Naive thymus-derived CD4-positive, alpha-beta T cell (primary cell): ENCODE data around the gene SAPCD1. TPM values are rescaled to one million over a fixed set of nuclear protein-coding genes. Genes with fewer than 3 reads are reported as not detected.

Experiments used
- ATAC-seq: fragments of 150-1000 bp; cut with Tn5 transposase; 2 replicates; pipeline ENCODE4 v1.10.0; 2021; ENCODE audit warnings: mild to moderate bottlenecking, moderate library complexity
- CTCF ChIA-PET: fragments of 350-600 bp; sonication (Branson Sonifier 250); formaldehyde crosslinking; loops from one replicate; lab custom pipeline; 2021; ENCODE audit warnings: antibody characterized with exemption; lab: Charles Lee
- POLR2A ChIA-PET: fragments of 350-600 bp; sonication (Branson Sonifier 250); formaldehyde crosslinking; loops from one replicate; lab custom pipeline; 2021; ENCODE audit warnings: antibody characterized with exemption, inconsistent platforms; lab: Charles Lee
- DNase-seq, 9 donors: peaks; one replicate each; pipeline versions ENCODE4 v3.0.0 to v3.0.0-alpha.2; 2020 to 2022; ENCODE audit warnings: mixed read lengths in 1 of 9
- H3K27ac ChIP-seq: one replicate; pipeline ENCODE4 v1.7.0; 2013; ENCODE audit warnings: mild to moderate bottlenecking, low read depth, low read length, moderate library complexity
- H3K27me3 ChIP-seq, 2 donors: one replicate each; pipeline ENCODE4 v1.7.0; 2013; ENCODE audit warnings: low read length in 2 of 2, mild to moderate bottlenecking in 2 of 2, moderate library complexity in 2 of 2; ENCODE audit not compliant: control insufficient read depth in 2 of 2, insufficient read depth in 2 of 2
- H3K36me3 ChIP-seq, 3 experiments: 1 replicate in 2 of 3; 2 replicates in 1 of 3; pipeline ENCODE4 v1.7.0; 2013; ENCODE audit warnings: low read length in 3 of 3, mild to moderate bottlenecking in 3 of 3, moderate library complexity in 1 of 3; ENCODE audit not compliant: insufficient read depth in 3 of 3, control insufficient read depth in 2 of 3
- H3K4me1 ChIP-seq, 2 donors: one replicate each; pipeline ENCODE4 v1.7.0; 2013; ENCODE audit warnings: low read length in 2 of 2, mild to moderate bottlenecking in 2 of 2, moderate library complexity in 1 of 2; ENCODE audit not compliant: control insufficient read depth in 2 of 2, insufficient read depth in 2 of 2
- H3K4me3 ChIP-seq: 2 replicates; pipeline ENCODE4 v1.7.0; 2013; ENCODE audit warnings: mild to moderate bottlenecking, low read length
- H3K9me3 ChIP-seq, 3 experiments: 1 replicate in 2 of 3; 2 replicates in 1 of 3; pipeline ENCODE4 v1.7.0; 2013; ENCODE audit warnings: low read length in 3 of 3; ENCODE audit not compliant: control insufficient read depth in 2 of 3
- H3K27ac Mint-ChIP-seq, 9 donors: one replicate each; pipeline ENCODE4 v1.8.0; 2020 to 2022; ENCODE audit warnings: mixed read lengths in 9 of 9, mild to moderate bottlenecking in 8 of 9, moderate library complexity in 5 of 9, inconsistent platforms in 2 of 9
- H3K27me3 Mint-ChIP-seq, 5 donors: one replicate each; pipeline ENCODE4 v1.8.0; 2021 to 2022; ENCODE audit warnings: mixed read lengths in 5 of 5, mild to moderate bottlenecking in 1 of 5
- H3K36me3 Mint-ChIP-seq, 5 donors: one replicate each; pipeline ENCODE4 v1.8.0; 2020 to 2022; ENCODE audit warnings: mixed read lengths in 5 of 5, mild to moderate bottlenecking in 3 of 5, inconsistent platforms in 1 of 5
- H3K4me1 Mint-ChIP-seq, 7 donors: one replicate each; pipeline ENCODE4 v1.8.0; 2020 to 2022; ENCODE audit warnings: mixed read lengths in 7 of 7, mild to moderate bottlenecking in 3 of 7, inconsistent platforms in 1 of 7
- H3K4me3 Mint-ChIP-seq, 10 donors: one replicate each; pipeline ENCODE4 v1.8.0; 2020 to 2022; ENCODE audit warnings: mild to moderate bottlenecking in 10 of 10, mixed read lengths in 10 of 10, moderate library complexity in 6 of 10, inconsistent platforms in 2 of 10
- H3K9me3 Mint-ChIP-seq, 11 donors: one replicate each; pipeline ENCODE4 v1.8.0; 2020 to 2022; ENCODE audit warnings: mixed read lengths in 11 of 11, mild to moderate bottlenecking in 4 of 11, inconsistent platforms in 1 of 11, moderate library complexity in 1 of 11
- intact Hi-C, 2 donors: fragments of 100-400 bp; cut with micrococcal nuclease; formaldehyde crosslinking; loops; one replicate each; pipeline ENCODE4 v1.15.1; 2023
- polyA plus RNA-seq, 2 donors: library from polyadenylated mRNA; unstranded; fragments of 300-500 nt; fragmentation: Illumina TruSeq; gene quantifications; one replicate each; pipeline ENCODE4 v1.2.3, GENCODE V29; 2021
- total RNA-seq, 6 experiments: library from RNA in 5 of 6; stranded (reverse) in 5 of 6; gene quantifications; 1 replicate in 5 of 6; 2 replicates in 1 of 6; pipeline ENCODE4 v1.2.3 and lab custom pipeline; 2021 to 2026

SAPCD1 gene
- total and polyA plus RNA-seq, 7 experiments from 2014 or later, result 2.3 to 11.1 (median 3.3) TPM; not detected in 2

DNA sequence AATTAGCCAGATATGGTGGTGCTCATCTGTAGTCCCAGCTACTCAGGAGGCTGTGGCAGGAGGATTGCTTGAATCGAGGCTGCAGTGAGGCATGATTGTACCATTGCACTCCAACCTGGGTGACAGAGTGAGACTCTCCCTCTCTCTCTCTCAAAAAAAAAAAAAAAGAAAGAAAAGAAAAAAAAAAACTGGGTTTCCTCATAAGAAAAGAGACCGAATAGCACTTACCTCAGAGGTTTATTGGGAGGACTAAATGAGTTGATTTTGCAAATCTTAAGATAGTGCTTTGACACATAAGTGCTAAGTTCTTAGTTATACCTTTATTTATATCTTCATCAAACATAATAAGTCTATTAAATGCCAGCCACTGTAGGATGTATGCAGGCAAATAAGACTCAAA is 8.4 kb downstream of the SAPCD1 start:
- peaks cover 23 to 27% of the 10 kb centered on the region in 2 donors for H3K4me1 ChIP-seq
- no peak overlapping the region for H3K27ac ChIP-seq
- ChIA-PET POLR2A (interaction anchor here (0.6 to 1.7 kb wide), 8 partner anchors 23 to 985 kb away, joined by 3 to 6 read pairs (median 3); partner anchors contain the start of genes HSPA1A, HSPA1L and SKIC2), CTCF (interaction anchor here (1.0 to 1.8 kb wide), 4 partner anchors 32 to 57 kb away, joined by 3 to 16 read pairs (median 6); partner anchors contain the start of genes DDAH2, HSPA1B, LSM2 and MSH5)
- DNase-seq (peak in 1 of 9 donors; percentile 7), ATAC-seq (no peak)
- H3K36me3 Mint-ChIP-seq, result peaks cover 0 to 15% (median 0%) of the 10 kb centered on the region in 5 donors
- H3K36me3 ChIP-seq, result no peaks in the 10 kb centered on the region
- H3K9me3 Mint-ChIP-seq, result peaks cover 0 to 5% (median 0%) of the 10 kb centered on the region in 11 donors
- peak overlapping the region in 2 of 9 donors; percentile 19 to 74 for H3K27ac Mint-ChIP-seq
- intact Hi-C loops, result loop anchor here in 1 of 2 donors (1.0 kb wide), 1 partner anchor 29 kb away; no protein-coding TSS in a partner anchor
- H3K4me1 Mint-ChIP-seq, result peaks cover 4 to 47% (median 36%) of the 10 kb centered on the region in 7 donors
- H3K27me3 ChIP-seq, result no peaks in the 10 kb centered on the region
- no peak overlapping the region for H3K4me3 ChIP-seq
- no peaks in the 10 kb centered on the region for H3K9me3 ChIP-seq
- H3K4me3 Mint-ChIP-seq, result peak overlapping the region in 4 of 10 donors; percentile 6 to 42 (median 24)
- H3K27me3 Mint-ChIP-seq, result no peaks in the 10 kb centered on the region

DNA sequence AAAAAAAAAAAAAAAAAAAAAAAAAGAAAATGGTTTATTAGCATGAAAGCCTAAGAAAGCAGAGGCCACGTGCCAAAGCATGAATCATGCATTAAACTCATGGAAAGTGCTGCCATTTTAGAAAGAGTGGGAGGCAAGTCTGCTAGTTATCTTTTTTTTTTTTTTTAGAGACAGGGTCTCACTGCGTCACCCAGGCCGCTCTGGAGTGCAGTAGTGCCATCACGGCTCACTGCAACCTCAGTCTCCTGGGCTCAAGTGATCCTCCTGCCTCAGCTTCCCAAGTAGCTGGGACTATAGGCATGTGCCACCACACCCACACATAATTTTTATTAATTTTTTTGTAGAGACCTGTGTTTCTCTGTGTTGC is 9.5 kb downstream of the SAPCD1 start:
- Mint-ChIP-seq H3K27me3 (no peaks in the 10 kb centered on the region), H3K9me3 (peaks cover 0 to 5% (median 0%) of the 10 kb centered on the region in 11 donors), H3K27ac (peak overlapping the region in 7 of 9 donors; percentile 31 to 86 (median 71)), H3K4me3 (peak overlapping the region in 9 of 10 donors; percentile 56 to 80 (median 71)), H3K4me1 (peaks cover 9 to 55% (median 42%) of the 10 kb centered on the region in 7 donors), H3K36me3 (peaks cover 0 to 15% (median 0%) of the 10 kb centered on the region in 5 donors)
- ChIA-PET CTCF (interaction anchor here (0.6 to 1.5 kb wide), 3 partner anchors 14 to 732 kb away, joined by 4 to 5 read pairs (median 4); partner anchors contain the start of gene MSH5), POLR2A (interaction anchor here (0.5 to 1.7 kb wide), 5 partner anchors 24 to 53 kb away, joined by 3 to 6 read pairs (median 6); partner anchors contain the start of genes HSPA1A and HSPA1L)
- Histone ChIP-seq H3K27me3 (no peaks in the 10 kb centered on the region), H3K27ac (no peak overlapping the region), H3K4me1 (peaks cover 30 to 38% of the 10 kb centered on the region in 2 donors), H3K9me3 (no peaks in the 10 kb centered on the region), H3K36me3 (no peaks in the 10 kb centered on the region), H3K4me3 (no peak overlapping the region)
- peak in 1 of 9 donors; percentile 51 for DNase-seq
- ATAC-seq, result no peak
- intact Hi-C loops, result loop anchor here (1.0 to 2.0 kb wide), 2 partner anchors 23 to 45 kb away; partner anchors contain the start of gene VARS1 (in 2 of the 2)

DNA sequence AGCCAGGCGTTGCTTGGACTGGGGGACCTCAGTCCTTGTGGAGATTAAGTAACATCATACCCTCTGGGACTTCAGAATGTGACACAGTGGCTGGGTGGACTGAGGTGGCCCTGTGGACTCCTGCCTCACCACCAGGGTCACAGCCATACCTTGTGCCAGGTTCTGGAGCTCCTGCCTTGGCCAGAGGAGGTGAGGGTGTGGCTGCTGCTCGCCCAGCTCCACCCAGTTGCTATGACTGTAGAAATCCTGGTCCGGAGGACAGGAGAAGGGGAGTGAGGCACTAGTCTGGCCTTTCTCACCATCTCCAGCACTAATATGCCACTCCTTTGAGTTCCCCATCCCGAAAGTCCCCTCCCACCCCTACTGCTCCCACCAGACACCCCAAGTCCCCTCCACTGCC is 12.7 kb downstream of the SAPCD1 start:
- H3K36me3 Mint-ChIP-seq, result peaks cover 0 to 13% (median 1%) of the 10 kb centered on the region in 5 donors
- H3K27ac ChIP-seq, result no peak overlapping the region
- H3K4me3 Mint-ChIP-seq, result peak overlapping the region in 1 of 10 donors; percentile 14
- no peak overlapping the region for H3K4me3 ChIP-seq
- no peaks in the 10 kb centered on the region for H3K9me3 ChIP-seq
- no peak for DNase-seq
- CTCF ChIA-PET, result interaction anchor here (1.2 to 2.1 kb wide), 2 partner anchors 11 to 45 kb away, joined by 3 to 9 read pairs; no protein-coding TSS in a partner anchor
- peaks cover 0 to 4% (median 0%) of the 10 kb centered on the region in 11 donors for H3K9me3 Mint-ChIP-seq
- peaks cover 5 to 49% (median 46%) of the 10 kb centered on the region in 7 donors for H3K4me1 Mint-ChIP-seq
- POLR2A ChIA-PET, result no interaction called here
- H3K36me3 ChIP-seq, result peaks cover 0 to 25% (median 4%) of the 10 kb centered on the region in 3 experiments
- H3K27ac Mint-ChIP-seq, result peak overlapping the region in 1 of 9 donors; percentile 77
- ATAC-seq, result no peak
- H3K4me1 ChIP-seq, result peaks cover 37 to 41% of the 10 kb centered on the region in 2 donors
- no peaks in the 10 kb centered on the region for H3K27me3 ChIP-seq
- intact Hi-C loops, result no loop called here
- no peaks in the 10 kb centered on the region for H3K27me3 Mint-ChIP-seq

DNA sequence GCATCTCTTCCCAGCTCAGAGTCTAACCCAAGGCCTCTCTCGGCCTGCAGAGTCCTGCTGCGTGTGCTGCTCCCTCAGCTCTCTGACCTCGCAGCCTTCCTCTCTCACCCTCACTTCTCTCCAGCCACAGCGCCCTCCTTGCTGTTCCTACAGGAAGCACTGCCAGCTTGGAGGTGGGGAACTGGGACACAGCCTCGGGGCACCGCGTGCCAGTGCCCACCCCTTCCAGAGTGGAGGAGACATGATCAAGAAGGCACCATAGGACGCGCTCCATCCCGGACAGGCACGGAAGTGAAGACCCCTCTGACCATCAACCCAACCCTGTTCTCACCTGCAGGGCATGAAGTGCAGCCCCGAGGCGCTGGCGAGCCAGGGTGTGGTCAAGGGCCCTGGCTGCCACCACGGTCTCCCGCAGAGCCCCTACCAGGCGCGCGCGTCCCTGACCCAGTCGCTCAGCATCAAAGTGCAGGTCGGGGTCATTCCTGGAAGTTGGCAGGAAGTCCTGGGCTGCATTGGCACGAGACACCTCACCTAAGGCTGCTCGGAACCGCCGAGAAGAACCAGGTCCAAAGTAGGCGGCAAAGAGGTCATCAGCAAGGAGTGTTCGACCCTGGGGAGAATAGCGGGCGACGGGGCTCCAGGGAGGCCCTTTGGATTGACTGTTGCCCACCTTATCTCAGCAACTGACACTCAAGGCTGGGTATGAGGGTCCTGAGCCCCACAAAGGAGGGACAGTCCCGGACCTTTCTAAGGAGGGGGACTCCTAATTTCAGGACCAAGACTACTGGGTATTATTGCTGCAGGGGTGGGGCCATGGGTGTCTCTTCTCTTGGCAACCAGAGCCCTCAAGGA is 13.4 kb downstream of the SAPCD1 start:
- CTCF ChIA-PET, result interaction anchor here (1.2 kb wide), 1 partner anchor 11 kb away, joined by 3 read pairs; no protein-coding TSS in a partner anchor

DNA sequence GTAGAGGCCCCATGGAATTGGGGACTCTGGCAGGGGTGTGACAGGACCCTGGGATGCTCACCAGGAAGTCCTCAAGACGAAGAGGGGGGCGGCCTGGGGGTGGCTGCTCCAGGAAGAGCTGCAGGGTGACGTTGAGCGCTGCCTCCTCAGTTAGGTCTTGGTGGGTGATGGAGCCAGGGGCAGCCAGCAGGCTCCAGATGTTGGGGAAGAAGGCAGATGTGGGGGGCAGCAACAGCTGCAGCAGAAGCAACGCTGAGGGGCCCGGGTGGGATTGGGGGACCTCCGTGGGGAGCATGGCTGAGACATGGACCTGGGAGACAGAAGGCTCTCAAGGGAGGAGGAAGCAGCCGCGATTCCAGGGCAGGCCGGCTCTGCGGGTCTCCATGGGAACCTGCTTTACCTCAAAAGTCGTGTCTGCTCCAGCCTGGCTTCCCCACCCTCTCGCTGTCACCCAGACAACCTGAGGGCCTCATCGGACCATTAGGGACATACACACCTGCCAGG is 14.1 kb downstream of the SAPCD1 start:
- H3K4me1 ChIP-seq, result peaks cover 31 to 32% of the 10 kb centered on the region in 2 donors
- H3K9me3 ChIP-seq, result no peaks in the 10 kb centered on the region
- CTCF ChIA-PET, result interaction anchor here (1.1 kb wide), 1 partner anchor 41 kb away, joined by 4 read pairs; no protein-coding TSS in a partner anchor
- H3K36me3 ChIP-seq, result peaks cover 0 to 38% (median 4%) of the 10 kb centered on the region in 3 experiments
- no peaks in the 10 kb centered on the region for H3K27me3 ChIP-seq
- intact Hi-C loops, result loop anchor here in 1 of 2 donors (2.0 kb wide), 1 partner anchor 38 kb away; no protein-coding TSS in a partner anchor
- no peak overlapping the region for H3K27ac ChIP-seq
- POLR2A ChIA-PET, result interaction anchor here (0.5 kb wide), 1 partner anchor 13 kb away, joined by 3 read pairs; no protein-coding TSS in a partner anchor
- Mint-ChIP-seq H3K27me3 (no peaks in the 10 kb centered on the region), H3K4me3 (peak overlapping the region in 3 of 10 donors; percentile 42 to 65 (median 63)), H3K9me3 (no peaks in the 10 kb centered on the region), H3K36me3 (peaks cover 0 to 22% (median 2%) of the 10 kb centered on the region in 5 donors), H3K4me1 (peaks cover 5 to 41% (median 36%) of the 10 kb centered on the region in 7 donors), H3K27ac (peak overlapping the region in 1 of 9 donors; percentile 83)
- H3K4me3 ChIP-seq, result peak overlapping the region; percentile 24
- DNase-seq (no peak), ATAC-seq (peak; percentile 5)

More for the DNA sequence above, 13.4 kb downstream of the SAPCD1 start:
- Histone ChIP-seq H3K27ac (no peak overlapping the region), H3K9me3 (no peaks in the 10 kb centered on the region), H3K4me1 (peaks cover 37 to 38% of the 10 kb centered on the region in 2 donors), H3K27me3 (no peaks in the 10 kb centered on the region), H3K36me3 (peaks cover 0 to 31% (median 4%) of the 10 kb centered on the region in 3 experiments), H3K4me3 (no peak overlapping the region)
- peak overlapping the region in 4 of 10 donors; percentile 42 to 65 (median 52) for H3K4me3 Mint-ChIP-seq
- peaks cover 0 to 18% (median 4%) of the 10 kb centered on the region in 5 donors for H3K36me3 Mint-ChIP-seq
- peak overlapping the region in 3 of 9 donors; percentile 5 to 83 (median 51) for H3K27ac Mint-ChIP-seq
- H3K27me3 Mint-ChIP-seq, result no peaks in the 10 kb centered on the region
- DNase-seq, result no peak
- H3K9me3 Mint-ChIP-seq, result peaks cover 0 to 4% (median 0%) of the 10 kb centered on the region in 11 donors
- POLR2A ChIA-PET, result interaction anchor here (0.5 kb wide), 1 partner anchor 12 kb away, joined by 3 read pairs; no protein-coding TSS in a partner anchor
- intact Hi-C loops, result loop anchor here in 1 of 2 donors (2.0 kb wide), 1 partner anchor 37 kb away; no protein-coding TSS in a partner anchor
- no peak for ATAC-seq
- peaks cover 5 to 48% (median 43%) of the 10 kb centered on the region in 7 donors for H3K4me1 Mint-ChIP-seq
